ENCODE results near the gene DIPK1B.
"Not testable (repeated sequence)": the region's sequence is repeated elsewhere in the genome, so short reads cannot be mapped to it uniquely, and the experiment has no call there.

The DIPK1B gene

GRCh38 chr9:136755302-136756133 lies 43.1 kb downstream of the DIPK1B start:
- DNase-seq = not testable (repeated sequence)

GRCh38 chr9:136756134-136756438 lies 43.7 kb downstream of the DIPK1B start:
- no peak for DNase-seq

GRCh38 chr9:136756836-136757235 lies 44.5 kb downstream of the DIPK1B start:
- DNase-seq = no peak

GRCh38 chr9:136757328-136757727 lies 45.0 kb downstream of the DIPK1B start:
- no peak for DNase-seq

- DNase-seq = no peak
Measured at GRCh38 chr9:136757751-136758140, 45.4 kb downstream of the DIPK1B start.

GRCh38 chr9:136759001-136759400 lies 46.6 kb downstream of the DIPK1B start:
- no peak for DNase-seq

- no peak for DNase-seq
Measured at GRCh38 chr9:136759436-136760325, 47.3 kb downstream of the DIPK1B start.

- no peak for DNase-seq
Measured at GRCh38 chr9:136760424-136760823, 48.1 kb downstream of the DIPK1B start.

GRCh38 chr9:136760834-136761544 lies 48.6 kb downstream of the DIPK1B start:
- not testable (repeated sequence) for DNase-seq

GRCh38 chr9:136761545-136761981 lies 49.2 kb downstream of the DIPK1B start:
- no peak for DNase-seq

- no peak for DNase-seq
Measured at GRCh38 chr9:136762221-136762691, 49.9 kb downstream of the DIPK1B start.

GRCh38 chr9:136762915-136763648 lies 50.7 kb downstream of the DIPK1B start:
- DNase-seq = no peak

- DNase-seq = no peak
Measured at GRCh38 chr9:136763649-136764035, 51.3 kb downstream of the DIPK1B start.

GRCh38 chr9:136764301-136764891 lies 52.0 kb downstream of the DIPK1B start, which contains the start of gene LCN15:
Gene LCN15, minus strand, starts transcription at chr9:136764518. Its CDS starts 30 bp downstream, at chr9:136764488.
- DNase-seq = no peak

GRCh38 chr9:136765041-136765440 lies 52.7 kb downstream of the DIPK1B start:
- no peak for DNase-seq

GRCh38 chr9:136765745-136766409 lies 53.5 kb downstream of the DIPK1B start:
- not testable (repeated sequence) for DNase-seq

GRCh38 chr9:136766410-136767120 lies 54.2 kb downstream of the DIPK1B start:
- not testable (repeated sequence) for DNase-seq

GRCh38 chr9:136769710-136770191 lies 57.4 kb downstream of the DIPK1B start:
- DNase-seq = no peak

GRCh38 chr9:136771907-136772415 lies 59.6 kb downstream of the DIPK1B start:
- no peak for DNase-seq

- no peak for DNase-seq
Measured at GRCh38 chr9:136773386-136774044, 61.1 kb downstream of the DIPK1B start.

Measured in NCI-H2081 treated with DMSO at 0.1 percent for 48 hours (cell line).